NB4 (cell line): ENCODE results near the gene RPL19.
"Not testable (repeated sequence)": the region's sequence is repeated elsewhere in the genome, so short reads cannot be mapped to it uniquely, and the experiment has no call there.

Source experiments
- POLR2A ChIP-seq: IDR thresholded peaks from 2 replicates; pipeline ENCODE4 v1.6.1; 2011; ENCODE audit warnings: mild to moderate bottlenecking; ENCODE audit not compliant: insufficient read length; ENCODE audit errors: extremely low read depth
- TF ChIP-seq, protein P1 (sequence below): IDR thresholded peaks from one replicate; pipeline ENCODE4 v1.5.1; 2012; ENCODE audit warnings: low read depth, low read length

DNA sequence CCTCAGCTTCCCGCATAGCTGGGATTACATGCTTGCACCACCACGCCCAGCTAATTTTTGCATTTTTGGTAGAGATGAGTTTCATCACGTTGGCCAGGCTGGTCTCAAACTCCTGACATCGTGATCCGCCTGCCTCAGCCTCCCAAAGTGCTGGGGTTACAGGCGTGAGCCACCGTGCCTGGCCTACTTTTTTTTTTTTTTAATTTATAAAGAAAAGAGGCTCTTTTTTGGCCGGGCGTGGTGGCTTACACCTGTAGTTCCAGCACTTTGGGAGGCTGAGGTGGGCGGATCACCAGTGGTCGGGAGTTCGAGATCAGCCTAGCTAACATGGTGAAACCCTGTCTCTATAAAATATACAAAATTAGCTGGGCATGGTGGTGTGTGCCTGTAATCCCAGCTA is 50.0 kb downstream of the RPL19 start:
- TF ChIP-seq, protein P1, sequence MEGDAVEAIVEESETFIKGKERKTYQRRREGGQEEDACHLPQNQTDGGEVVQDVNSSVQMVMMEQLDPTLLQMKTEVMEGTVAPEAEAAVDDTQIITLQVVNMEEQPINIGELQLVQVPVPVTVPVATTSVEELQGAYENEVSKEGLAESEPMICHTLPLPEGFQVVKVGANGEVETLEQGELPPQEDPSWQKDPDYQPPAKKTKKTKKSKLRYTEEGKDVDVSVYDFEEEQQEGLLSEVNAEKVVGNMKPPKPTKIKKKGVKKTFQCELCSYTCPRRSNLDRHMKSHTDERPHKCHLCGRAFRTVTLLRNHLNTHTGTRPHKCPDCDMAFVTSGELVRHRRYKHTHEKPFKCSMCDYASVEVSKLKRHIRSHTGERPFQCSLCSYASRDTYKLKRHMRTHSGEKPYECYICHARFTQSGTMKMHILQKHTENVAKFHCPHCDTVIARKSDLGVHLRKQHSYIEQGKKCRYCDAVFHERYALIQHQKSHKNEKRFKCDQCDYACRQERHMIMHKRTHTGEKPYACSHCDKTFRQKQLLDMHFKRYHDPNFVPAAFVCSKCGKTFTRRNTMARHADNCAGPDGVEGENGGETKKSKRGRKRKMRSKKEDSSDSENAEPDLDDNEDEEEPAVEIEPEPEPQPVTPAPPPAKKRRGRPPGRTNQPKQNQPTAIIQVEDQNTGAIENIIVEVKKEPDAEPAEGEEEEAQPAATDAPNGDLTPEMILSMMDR, result not testable (repeated sequence)
- not testable (repeated sequence) for TF ChIP-seq POLR2A
